ENCODE results near the gene FGF11.

Gene FGF11

GRCh38 chr17:7408863-7409262 lies 30.4 kb upstream of the FGF11 start:
- DNase-seq = no peak

GRCh38 chr17:7409716-7410115 lies 29.6 kb upstream of the FGF11 start:
- no peak for DNase-seq

GRCh38 chr17:7410634-7411426 lies 28.5 kb upstream of the FGF11 start:
- no peak for DNase-seq

GRCh38 chr17:7411427-7411750 lies 27.9 kb upstream of the FGF11 start:
- no peak for DNase-seq

DNA sequence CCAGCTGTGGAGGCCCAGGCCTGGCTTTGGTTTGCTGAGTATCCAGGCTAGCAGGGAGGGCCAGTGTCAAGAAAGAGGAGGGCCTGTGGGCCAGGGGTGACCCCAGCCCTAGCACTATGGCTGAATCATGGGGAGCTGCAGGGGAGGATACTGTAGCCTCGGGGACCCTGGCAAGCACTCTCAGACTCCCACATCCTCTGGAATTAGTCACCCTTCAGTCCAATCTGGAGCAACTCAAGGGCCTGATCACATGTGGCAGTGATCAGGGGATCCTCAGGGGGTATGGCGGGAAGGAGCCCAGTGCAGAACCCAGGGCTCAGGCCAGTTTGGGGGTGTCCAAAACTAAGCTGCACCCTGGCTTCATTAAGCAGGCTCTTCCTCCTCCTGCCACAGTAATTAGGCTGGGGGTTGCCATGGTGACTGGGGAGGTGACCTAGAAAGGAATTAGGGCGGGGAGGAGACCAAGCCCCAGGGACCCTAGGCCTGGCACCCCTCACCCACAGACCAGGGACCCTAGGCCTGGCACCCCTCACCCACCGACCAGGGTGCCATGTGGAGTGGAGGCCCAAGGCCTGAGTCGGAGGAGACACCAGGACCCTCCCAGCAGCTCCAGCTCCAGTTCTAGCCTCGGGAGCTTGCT lies 25.8 kb upstream of the FGF11 start:
- no peak for DNase-seq

- no peak for DNase-seq
These were observed 24.5 kb upstream of the FGF11 start for GRCh38 chr17:7414837-7415236.

DNA sequence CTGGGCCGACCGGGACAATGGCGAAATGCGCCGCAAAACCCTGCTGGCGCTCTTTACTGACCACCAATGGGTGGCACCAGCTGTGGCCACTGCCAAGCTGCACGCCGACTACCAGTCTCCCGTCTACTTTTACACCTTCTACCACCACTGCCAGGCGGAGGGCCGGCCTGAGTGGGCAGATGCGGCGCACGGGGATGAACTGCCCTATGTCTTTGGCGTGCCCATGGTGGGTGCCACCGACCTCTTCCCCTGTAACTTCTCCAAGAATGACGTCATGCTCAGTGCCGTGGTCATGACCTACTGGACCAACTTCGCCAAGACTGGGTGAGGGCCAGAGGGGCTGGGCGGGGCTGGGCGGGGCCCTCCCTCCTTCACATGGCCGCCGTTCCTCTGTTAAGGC lies 23.5 kb upstream of the FGF11 start:
- DNase-seq = no peak

- no peak for DNase-seq
These were observed 23.0 kb upstream of the FGF11 start for GRCh38 chr17:7416323-7416722.

- DNase-seq = no peak
These were observed 22.2 kb upstream of the FGF11 start for GRCh38 chr17:7417056-7417655.

DNA sequence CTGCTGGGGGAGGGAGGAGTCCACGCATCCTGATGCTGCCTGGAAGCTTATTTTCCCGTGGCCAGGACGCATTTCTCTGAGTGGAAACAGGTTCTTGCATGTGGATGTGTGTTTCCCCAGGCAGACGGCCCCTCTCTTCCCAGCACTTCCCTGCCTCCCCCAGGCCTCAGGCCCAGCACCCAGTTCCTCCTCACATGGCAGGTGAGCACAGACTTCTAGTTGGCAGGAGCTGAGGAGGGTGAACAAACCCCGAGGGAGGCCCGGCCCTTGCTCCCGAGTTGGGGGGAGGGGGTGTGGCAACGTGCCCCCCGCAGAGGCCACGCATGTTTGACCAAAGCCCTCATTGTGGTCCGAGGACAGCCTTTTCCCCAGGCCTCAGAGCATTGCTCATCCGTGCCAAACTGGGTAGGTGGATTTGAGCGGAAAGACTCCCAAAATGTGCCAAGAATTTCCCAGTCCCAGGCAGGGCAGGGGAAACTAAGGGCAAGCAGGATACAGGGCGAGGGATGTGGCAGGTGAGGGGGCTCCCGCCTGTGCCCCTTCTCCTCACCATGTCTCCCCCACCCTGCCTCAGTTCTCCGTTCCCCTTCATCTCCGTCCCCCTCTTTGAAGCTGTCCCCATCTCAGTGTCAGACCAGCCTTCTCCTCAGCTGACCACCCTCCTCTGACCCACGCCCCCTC lies 20.7 kb upstream of the FGF11 start:
- no peak for DNase-seq

DNA sequence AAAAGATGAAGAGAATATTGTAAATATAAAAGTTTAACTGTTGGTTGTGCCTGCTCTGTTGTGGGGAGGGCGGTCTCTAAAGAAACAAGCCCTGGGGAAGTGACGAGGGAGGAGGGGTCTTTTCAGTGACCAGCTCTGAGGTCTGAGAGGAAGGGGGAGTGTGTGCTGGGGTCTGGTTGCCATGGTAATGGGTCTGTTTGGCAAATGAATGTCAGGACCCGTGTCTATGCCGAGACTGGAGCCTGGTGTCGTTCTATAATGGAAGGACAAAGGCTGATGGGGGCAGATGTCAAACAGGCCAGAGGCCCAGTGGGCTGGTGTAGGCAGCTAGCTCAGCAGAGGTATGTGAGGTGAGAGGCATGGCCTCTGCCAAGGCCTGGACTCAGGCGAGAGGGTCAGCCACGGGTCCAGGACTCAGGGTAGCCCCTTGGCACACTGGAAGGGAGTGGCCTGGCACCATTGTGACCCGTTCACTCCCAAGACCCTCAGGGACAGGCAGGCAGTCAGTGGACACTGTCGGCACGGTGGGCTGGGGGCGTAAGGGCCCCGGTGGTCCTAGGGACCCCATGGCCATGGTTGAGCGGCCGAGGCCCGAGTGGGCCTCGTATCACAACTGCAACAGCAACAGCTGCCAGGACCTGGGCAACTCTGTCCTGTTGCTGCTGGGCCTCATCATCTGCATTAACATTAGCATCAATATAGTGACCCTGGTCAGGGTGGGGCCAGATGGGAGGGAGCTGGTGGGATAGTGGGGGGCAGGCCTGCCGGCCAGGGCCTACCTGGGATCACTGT lies 19.3 kb upstream of the FGF11 start, which contains the start of gene SPEM1:
Gene SPEM1 (plus strand): TSS at position 506 of the 792 bp plus-strand sequence. CDS start 61 bp downstream, at position 567.
- DNase-seq = no peak

- DNase-seq = no peak
These were observed 18.1 kb upstream of the FGF11 start for GRCh38 chr17:7421186-7421585.

DNA sequence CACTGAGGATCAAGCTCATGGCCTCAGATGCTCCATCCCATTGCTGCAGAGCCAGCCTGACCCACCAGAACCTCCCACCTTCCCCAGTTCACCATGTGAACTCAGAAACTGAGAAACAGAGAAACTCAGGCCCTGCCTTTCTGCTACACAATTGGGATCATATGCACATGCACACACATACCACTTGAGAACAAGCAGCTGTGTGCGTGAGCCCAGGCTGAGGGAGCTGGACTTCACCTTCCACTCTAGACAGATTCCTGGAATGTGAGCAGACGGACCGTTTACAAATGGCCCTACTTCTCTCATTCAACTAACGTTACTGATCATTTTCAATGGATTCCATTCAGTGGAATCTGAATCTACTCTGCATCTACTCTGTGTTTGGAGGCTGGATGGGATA lies 15.6 kb upstream of the FGF11 start:
- DNase-seq = no peak

- DNase-seq = no peak
These were observed 14.0 kb upstream of the FGF11 start, which contains the start of gene SPEM2 for GRCh38 chr17:7425316-7425715. TSS of gene SPEM2 (plus strand) at chr17:7425616. CDS start at chr17:7425689, 73 bp downstream.

- DNase-seq = no peak
These were observed 13.6 kb upstream of the FGF11 start for GRCh38 chr17:7425756-7426155.

- no peak for DNase-seq
These were observed 13.0 kb upstream of the FGF11 start for GRCh38 chr17:7426203-7426863.

- DNase-seq = no peak
These were observed 12.3 kb upstream of the FGF11 start for GRCh38 chr17:7426896-7427489.

- no peak for DNase-seq
These were observed 11.8 kb upstream of the FGF11 start for GRCh38 chr17:7427549-7427948.

- DNase-seq = no peak
These were observed 10.8 kb upstream of the FGF11 start, which contains the start of gene SPEM3 for GRCh38 chr17:7428557-7428956. TSS of gene SPEM3 (plus strand) at chr17:7428857. CDS start at chr17:7428903, 46 bp downstream.

DNA sequence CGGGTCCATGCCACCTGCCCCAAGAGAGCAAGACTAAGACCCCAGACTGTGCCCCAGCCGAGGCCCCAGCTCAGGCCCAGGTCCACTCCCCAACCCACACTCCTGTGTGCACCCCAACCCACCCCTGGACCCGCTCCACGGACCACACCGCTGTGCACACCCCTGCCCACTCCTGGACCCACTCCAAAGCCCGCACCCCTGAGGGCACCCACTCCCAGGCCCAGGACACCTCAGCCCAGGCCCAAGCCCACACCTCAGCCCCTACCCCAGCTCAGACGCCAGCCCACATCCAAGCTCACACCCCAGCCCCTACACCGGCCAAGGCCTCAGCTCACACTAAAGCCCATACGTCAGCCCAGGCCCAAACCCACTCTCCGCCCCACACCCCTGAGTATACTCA lies 9.6 kb upstream of the FGF11 start:
- DNase-seq = no peak

- DNase-seq = no peak
These were observed 8.1 kb upstream of the FGF11 start for GRCh38 chr17:7431231-7431630.

GRCh38 chr17:7432296-7432695 lies 7.0 kb upstream of the FGF11 start:
- no peak for DNase-seq
